ENCODE results near the gene TRAPPC4. TPM values are rescaled to one million over a fixed set of nuclear protein-coding genes. Genes with fewer than 3 reads are reported as not detected.
"Not testable (repeated sequence)": the region's sequence is repeated elsewhere in the genome, so short reads cannot be mapped to it uniquely, and the experiment has no call there.

TRAPPC4 gene
- total RNA-seq, 3 donors from 2014 or later (not counting 1 experiment from before 2014, with no cell fraction given), result 71.4 to 84.5 (median 77.5) TPM

GRCh38 chr11:118984825-118985224, 33.7 kb upstream of the TRAPPC4 start:
- intact Hi-C loops (cut with micrococcal nuclease), result no loop called here

GRCh38 chr11:118988280-118988679, 30.3 kb upstream of the TRAPPC4 start:
- Histone ChIP-seq H3K4me1 (ENCODE audit: control insufficient read depth, insufficient read depth, low read length) (no peaks in the 10 kb centered on the region), H3K36me3 (ENCODE audit: control insufficient read depth, insufficient read depth, low read length) (no peaks in the 10 kb centered on the region), H3K9me3 (ENCODE audit: control insufficient read depth, insufficient read depth, low read length) (no peaks in the 10 kb centered on the region), H3K4me3 (ENCODE audit: low read length) (no peak overlapping the region), H3K27me3 (ENCODE audit: control insufficient read depth, insufficient read depth, low read length) (no peaks in the 10 kb centered on the region), H3K27ac (ENCODE audit: low read length) (no peak overlapping the region)
- no peak overlapping the region for H3K4me3 Mint-ChIP-seq
- WGBS (ENCODE audit: insufficient coverage), result 93% methylated on average over 5 of the region's 5 CpGs
- no peaks in the 10 kb centered on the region for H3K4me1 Mint-ChIP-seq
- intact Hi-C loops (cut with micrococcal nuclease), result no loop called here
- H3K27me3 Mint-ChIP-seq (ENCODE audit: low read depth in 2 of 2), result no peaks in the 10 kb centered on the region
- no peaks in the 10 kb centered on the region for H3K36me3 Mint-ChIP-seq
- H3K9me3 Mint-ChIP-seq, result no peaks in the 10 kb centered on the region
- ATAC-seq (no peak), DNase-seq (no peak)
- no peak for TF ChIP-seq CTCF (IDR thresholded peaks at IDR 0.05)
- H3K27ac Mint-ChIP-seq, result no peak overlapping the region

More at GRCh38 chr11:118984825-118985224, 33.7 kb upstream of the TRAPPC4 start:
- no peak overlapping the region for H3K27ac ChIP-seq (ENCODE audit: low read length)
- TF ChIP-seq CTCF (IDR thresholded peaks at IDR 0.05), result no peak
- WGBS (ENCODE audit: insufficient coverage), result 74% methylated on average over 2 of the region's 2 CpGs
- no peaks in the 10 kb centered on the region for H3K27me3 ChIP-seq (ENCODE audit: control insufficient read depth, insufficient read depth, low read length)
- no peaks in the 10 kb centered on the region for H3K9me3 ChIP-seq (ENCODE audit: control insufficient read depth, insufficient read depth, low read length)
- DNase-seq, result no peak
- no peaks in the 10 kb centered on the region for H3K36me3 Mint-ChIP-seq
- no peak overlapping the region for H3K4me3 Mint-ChIP-seq
- H3K9me3 Mint-ChIP-seq, result no peaks in the 10 kb centered on the region
- no peak overlapping the region for H3K4me3 ChIP-seq (ENCODE audit: low read length)
- ATAC-seq, result no peak
- no peaks in the 10 kb centered on the region for H3K27me3 Mint-ChIP-seq (ENCODE audit: low read depth in 2 of 2)
- H3K27ac Mint-ChIP-seq, result no peak overlapping the region
- H3K4me1 Mint-ChIP-seq, result no peaks in the 10 kb centered on the region
- no peaks in the 10 kb centered on the region for H3K36me3 ChIP-seq (ENCODE audit: control insufficient read depth, insufficient read depth, low read length)
- no peaks in the 10 kb centered on the region for H3K4me1 ChIP-seq (ENCODE audit: control insufficient read depth, insufficient read depth, low read length)

GRCh38 chr11:118991486-118992038, 27.0 kb upstream of the TRAPPC4 start:
- ATAC-seq, H3K36me3 Mint-ChIP-seq, H3K27ac Mint-ChIP-seq: not testable (repeated sequence)

DNA sequence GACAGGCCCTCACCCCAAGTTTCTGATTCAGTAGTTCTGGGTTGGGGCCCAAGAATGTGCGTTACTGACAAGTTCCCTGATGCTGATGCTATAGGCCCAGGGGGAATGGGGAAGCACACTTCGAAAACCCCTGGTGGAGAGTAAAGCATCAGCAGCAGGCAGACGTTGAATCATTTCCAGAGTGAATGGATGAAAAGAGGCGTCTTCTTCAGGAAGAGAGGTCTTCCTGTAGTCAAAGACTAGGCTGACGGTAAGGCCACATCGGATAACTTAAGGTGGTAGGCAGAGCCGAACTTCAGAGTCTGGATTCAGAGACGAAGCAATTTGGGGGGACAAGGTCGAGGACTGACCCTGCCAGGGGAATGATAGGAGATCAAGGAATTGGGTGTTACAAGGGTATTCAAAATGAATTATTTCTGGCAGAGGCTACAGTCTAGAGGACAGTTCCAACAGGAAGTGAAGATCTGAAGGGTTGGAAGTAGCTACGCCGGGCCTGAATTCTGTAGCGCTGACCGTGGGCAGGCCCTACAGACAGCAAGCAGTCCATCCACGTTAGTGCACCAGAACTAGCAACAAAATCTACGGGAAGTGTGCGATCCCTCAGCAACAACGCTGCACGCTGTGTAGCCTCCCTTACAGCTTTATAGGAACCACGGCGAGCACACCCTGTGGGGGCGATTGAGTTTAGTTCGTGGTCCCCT, 21.5 kb upstream of the TRAPPC4 start:
- H3K36me3 Mint-ChIP-seq, result no peaks in the 10 kb centered on the region
- peak overlapping the region; percentile 97 for H3K4me3 Mint-ChIP-seq
- no peaks in the 10 kb centered on the region for H3K9me3 Mint-ChIP-seq
- DNase-seq, result peak in 1 of 2 donors; percentile 71
- H3K27me3 Mint-ChIP-seq (ENCODE audit: low read depth in 2 of 2), result no peaks in the 10 kb centered on the region
- intact Hi-C loops (cut with micrococcal nuclease), result no loop called here
- Histone ChIP-seq H3K4me1 (ENCODE audit: control insufficient read depth, insufficient read depth, low read length) (peaks cover 23% of the 10 kb centered on the region), H3K36me3 (ENCODE audit: control insufficient read depth, insufficient read depth, low read length) (peaks cover 14% of the 10 kb centered on the region), H3K27ac (ENCODE audit: low read length) (peak overlapping the region; percentile 69), H3K27me3 (ENCODE audit: control insufficient read depth, insufficient read depth, low read length) (no peaks in the 10 kb centered on the region), H3K9me3 (ENCODE audit: control insufficient read depth, insufficient read depth, low read length) (no peaks in the 10 kb centered on the region), H3K4me3 (ENCODE audit: low read length) (peak overlapping the region; percentile 88)
- H3K27ac Mint-ChIP-seq, result peak overlapping the region; percentile 94
- peak; percentile 11 for TF ChIP-seq CTCF (IDR thresholded peaks at IDR 0.05)
- no peak for ATAC-seq
- 10% methylated on average over 22 of the region's 22 CpGs for WGBS (ENCODE audit: insufficient coverage)
- peaks cover 30 to 33% of the 10 kb centered on the region in 2 donors for H3K4me1 Mint-ChIP-seq

More at GRCh38 chr11:118991486-118992038, 27.0 kb upstream of the TRAPPC4 start:
- H3K27me3 Mint-ChIP-seq (ENCODE audit: low read depth in 2 of 2); H3K36me3 ChIP-seq (ENCODE audit: control insufficient read depth, insufficient read depth, low read length); DNase-seq; H3K4me3 ChIP-seq (ENCODE audit: low read length); H3K9me3 Mint-ChIP-seq; H3K27me3 ChIP-seq (ENCODE audit: control insufficient read depth, insufficient read depth, low read length); H3K9me3 ChIP-seq (ENCODE audit: control insufficient read depth, insufficient read depth, low read length); H3K4me1 Mint-ChIP-seq; H3K27ac ChIP-seq (ENCODE audit: low read length); H3K4me1 ChIP-seq (ENCODE audit: control insufficient read depth, insufficient read depth, low read length); intact Hi-C loops (cut with micrococcal nuclease); H3K4me3 Mint-ChIP-seq: not testable (repeated sequence)
- 92% methylated on average over 44 of the region's 44 CpGs for WGBS (ENCODE audit: insufficient coverage)
